ENCODE results near the gene SLC2A11.
"Not testable (repeated sequence)": the region's sequence is repeated elsewhere in the genome, so short reads cannot be mapped to it uniquely, and the experiment has no call there.

SLC2A11 gene

DNA sequence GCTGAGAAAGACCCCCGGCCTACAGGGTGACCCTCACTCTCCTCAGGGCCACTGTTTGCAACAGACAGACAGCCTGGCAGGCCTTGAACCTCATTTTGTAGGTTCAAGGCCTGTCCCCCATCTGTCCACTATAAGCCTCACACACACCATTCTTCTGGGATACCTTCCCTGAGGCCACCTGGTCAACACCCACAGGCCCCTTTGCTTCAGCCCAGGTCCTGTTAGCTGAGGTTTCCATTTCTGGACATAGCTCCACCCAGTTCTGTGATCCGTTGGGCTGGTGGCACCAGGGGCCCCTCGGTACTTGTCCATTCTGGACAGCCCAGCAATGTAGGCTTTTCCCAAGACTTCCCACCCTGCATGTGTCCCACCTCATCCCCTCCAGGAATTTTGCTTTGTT, 39.6 kb downstream of the SLC2A11 start:
- TF ChIP-seq, protein P1, sequence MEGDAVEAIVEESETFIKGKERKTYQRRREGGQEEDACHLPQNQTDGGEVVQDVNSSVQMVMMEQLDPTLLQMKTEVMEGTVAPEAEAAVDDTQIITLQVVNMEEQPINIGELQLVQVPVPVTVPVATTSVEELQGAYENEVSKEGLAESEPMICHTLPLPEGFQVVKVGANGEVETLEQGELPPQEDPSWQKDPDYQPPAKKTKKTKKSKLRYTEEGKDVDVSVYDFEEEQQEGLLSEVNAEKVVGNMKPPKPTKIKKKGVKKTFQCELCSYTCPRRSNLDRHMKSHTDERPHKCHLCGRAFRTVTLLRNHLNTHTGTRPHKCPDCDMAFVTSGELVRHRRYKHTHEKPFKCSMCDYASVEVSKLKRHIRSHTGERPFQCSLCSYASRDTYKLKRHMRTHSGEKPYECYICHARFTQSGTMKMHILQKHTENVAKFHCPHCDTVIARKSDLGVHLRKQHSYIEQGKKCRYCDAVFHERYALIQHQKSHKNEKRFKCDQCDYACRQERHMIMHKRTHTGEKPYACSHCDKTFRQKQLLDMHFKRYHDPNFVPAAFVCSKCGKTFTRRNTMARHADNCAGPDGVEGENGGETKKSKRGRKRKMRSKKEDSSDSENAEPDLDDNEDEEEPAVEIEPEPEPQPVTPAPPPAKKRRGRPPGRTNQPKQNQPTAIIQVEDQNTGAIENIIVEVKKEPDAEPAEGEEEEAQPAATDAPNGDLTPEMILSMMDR (IDR thresholded peaks at IDR 0.05; ENCODE audit: low read depth, low read length) = no peak
- no peak for DNase-seq (ENCODE audit: extremely low read depth, low read depth)

DNA sequence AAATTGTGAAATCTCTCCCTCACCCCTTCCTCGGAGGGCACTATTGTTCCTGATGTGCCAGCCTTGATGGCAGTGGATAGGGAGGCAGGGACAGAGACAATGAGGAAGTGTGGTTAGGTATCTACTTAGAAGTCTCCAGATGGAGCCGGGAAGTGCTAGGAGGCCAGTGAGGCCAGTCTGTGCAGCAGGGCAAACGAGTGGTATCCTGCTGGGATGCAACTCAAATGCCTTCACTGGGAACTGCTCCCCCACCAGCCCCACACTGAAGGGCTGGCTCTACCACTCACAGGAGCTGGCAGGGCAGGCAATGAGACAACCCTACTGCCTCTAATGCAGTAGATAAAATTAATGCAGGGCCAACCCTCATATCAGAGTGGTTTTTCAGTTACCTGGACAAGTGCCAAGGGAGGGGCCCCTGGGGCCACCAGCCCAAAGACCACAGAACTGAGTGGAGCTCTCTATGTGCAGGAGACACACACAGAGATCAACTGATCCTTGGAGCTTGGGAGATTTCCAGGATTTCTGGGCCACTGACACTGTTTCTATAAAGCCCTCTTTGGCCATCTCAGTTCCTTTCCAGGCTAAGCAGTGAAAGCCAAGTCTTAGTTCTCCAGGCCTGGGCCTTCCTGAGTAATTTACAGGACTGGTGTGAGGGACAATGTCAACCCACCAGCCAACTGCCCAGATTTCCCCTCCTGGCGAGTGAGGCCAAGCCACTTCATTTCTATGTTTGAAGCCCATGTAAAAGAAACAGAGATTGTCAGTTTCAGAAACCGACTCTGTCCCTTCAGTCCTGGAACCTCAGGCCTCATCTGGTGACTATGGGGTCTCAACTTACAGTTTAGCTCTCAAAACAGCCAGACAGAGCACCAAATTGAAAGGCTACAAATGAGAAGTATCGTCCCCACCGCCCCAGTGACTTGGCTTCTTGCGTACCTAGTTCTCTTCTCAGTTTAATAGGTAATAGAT, 40.6 kb downstream of the SLC2A11 start:
- DNase-seq (ENCODE audit: extremely low read depth, low read depth) = no peak

DNA sequence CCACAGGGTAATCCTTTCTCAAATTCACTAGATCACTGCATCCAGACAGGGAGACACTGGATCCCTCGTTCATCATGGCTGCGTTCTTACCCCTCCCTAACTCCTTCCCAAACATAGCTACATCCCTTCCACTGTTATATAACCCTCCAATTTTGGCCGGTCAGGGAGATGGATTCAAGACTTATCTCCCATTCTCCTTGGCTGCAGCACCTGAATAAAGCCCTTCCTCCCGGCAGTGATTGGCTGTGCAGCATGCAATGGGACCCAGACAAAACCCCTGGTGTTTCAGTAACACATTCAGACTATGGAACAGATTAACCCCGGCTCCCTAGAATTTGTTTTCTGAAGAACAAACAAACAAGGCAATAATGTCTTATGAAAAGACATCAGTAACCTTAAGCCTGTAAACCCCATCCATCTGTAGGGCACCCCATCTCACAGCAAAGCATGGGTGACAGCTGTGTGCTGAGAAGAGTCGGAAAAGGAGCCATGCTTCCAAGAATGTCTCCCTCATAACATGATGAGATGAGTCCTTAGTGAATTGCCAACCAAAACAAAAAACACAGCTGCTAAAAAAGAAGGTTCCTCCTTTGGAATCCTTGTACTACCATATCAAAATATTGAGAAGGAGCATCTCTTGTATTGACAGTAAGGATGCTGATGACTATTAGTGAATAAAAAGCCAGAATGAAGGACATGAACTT, 41.5 kb downstream of the SLC2A11 start:
- TF ChIP-seq, protein P1 (IDR thresholded peaks at IDR 0.05; ENCODE audit: low read depth, low read length) = no peak
- no peak for DNase-seq (ENCODE audit: extremely low read depth, low read depth)

More for the DNA sequence above, 40.6 kb downstream of the SLC2A11 start:
- TF ChIP-seq, protein P1 (IDR thresholded peaks at IDR 0.05; ENCODE audit: low read depth, low read length) = no peak

DNA sequence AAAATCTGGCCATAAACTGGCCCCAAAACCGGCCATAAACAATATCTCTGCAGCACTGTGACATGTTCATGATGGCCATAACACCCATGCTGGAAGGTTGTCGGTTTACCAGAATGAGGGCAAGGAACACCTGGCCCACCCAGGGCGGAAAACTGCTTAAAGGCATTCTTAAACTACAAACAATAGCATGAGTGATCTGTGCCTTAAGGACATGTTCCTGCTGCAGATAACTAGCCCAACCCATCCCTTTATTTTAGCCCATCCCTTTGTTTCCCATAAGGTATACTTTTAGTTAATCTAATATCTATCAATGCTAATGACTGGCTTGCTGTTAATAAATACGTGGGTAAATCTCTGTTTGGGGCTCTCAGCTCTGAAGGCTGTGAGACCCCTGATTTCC, 42.6 kb downstream of the SLC2A11 start:
- not testable (repeated sequence) for DNase-seq (ENCODE audit: extremely low read depth, low read depth)

DNA sequence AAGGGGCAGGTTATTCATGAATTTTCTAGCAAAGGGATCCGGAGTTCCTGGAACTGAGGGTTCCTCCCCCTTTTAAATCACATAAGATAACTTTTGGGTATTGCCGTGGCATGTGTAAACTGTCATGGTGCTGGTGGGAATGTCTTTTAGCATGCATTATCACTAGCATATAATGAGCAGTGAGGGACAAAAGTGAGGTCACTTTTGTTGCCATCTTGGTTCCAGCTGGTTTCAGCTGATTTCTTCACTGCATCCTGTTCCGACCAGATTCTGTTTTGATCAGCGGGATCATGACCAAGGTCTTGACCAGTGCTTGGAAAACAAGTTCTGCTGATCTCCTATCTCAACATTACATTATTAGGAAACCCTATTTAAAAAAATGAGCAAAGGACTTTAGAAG, 43.9 kb downstream of the SLC2A11 start:
- DNase-seq (ENCODE audit: extremely low read depth, low read depth) = no peak
- TF ChIP-seq, protein P1 (IDR thresholded peaks at IDR 0.05; ENCODE audit: low read depth, low read length) = no peak

DNA sequence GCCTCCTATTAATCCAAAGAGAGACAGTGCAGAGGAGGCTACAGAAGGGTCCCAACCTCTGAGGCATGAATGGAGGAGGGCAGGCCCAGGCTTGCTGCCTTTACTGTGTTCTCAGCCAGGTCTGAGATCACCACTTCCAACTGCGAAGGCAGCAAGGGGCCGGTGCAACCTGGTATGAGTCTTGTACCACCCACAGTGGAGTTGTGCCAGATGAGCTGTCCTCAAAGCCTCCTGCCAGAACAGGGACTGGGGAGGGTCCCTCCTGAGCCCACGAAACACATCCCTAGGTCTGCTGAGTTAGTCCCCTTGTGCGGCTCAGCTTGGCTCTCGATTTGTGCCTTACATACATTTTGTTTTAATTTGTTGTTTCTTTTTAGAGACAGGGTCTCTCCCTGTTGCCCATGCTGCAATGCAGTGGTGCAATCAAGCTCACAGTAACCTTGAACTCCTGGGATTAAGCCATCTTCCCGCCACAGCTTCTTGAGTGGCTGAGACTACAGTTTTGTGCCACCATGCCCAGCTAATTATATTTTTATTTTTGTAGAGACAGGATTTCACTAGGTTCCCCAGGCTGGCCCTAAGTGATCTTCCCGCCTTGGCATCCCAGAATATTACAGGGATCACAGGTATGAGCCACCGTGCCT, 45.8 kb downstream of the SLC2A11 start:
- DNase-seq (ENCODE audit: extremely low read depth, low read depth) = no peak
- TF ChIP-seq, protein P1 (IDR thresholded peaks at IDR 0.05; ENCODE audit: low read depth, low read length) = no peak

DNA sequence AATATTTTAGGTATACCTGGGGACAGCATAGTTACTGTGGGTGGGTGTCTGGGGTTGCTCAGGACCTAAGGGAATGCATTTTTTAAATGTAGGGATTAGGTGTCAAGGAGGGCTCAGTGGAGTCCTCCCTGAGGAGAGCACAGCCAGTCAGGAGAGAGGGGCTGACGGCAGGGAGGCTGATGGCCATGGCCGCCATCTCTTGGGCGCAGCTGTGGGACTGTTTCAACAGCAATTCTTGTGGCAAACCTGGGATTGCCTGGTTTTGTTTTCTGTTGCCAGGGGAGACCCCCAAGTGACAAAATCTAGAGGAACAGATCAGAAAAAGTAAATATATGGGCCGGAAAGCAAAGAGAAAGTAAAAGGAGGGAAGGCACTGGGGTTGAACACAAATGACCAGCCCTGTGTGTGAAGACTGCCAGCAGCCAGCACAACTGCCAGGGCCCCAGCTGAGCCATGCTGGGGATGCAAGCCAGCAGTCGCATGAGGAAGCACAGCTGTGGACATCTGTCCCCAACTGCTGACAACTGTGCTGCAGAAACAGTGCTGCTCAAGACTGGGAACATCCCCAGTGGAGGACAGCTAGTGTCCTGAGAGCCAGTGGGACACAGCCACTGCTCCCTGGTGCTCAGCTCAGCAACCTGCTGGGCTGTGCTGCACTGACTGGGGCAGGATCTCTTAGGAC, 47.0 kb downstream of the SLC2A11 start:
- no peak for DNase-seq (ENCODE audit: extremely low read depth, low read depth)
- TF ChIP-seq, protein P1 (IDR thresholded peaks at IDR 0.05; ENCODE audit: low read depth, low read length) = no peak

All from AG09319 (cell line).